Activated T-cell treated with anti-CD3 and anti-CD28 coated beads, Interleukin-2, amount 50 U/mL, for 72 hours (primary cell): ENCODE results near the gene S100A5. TPM values are rescaled to one million over a fixed set of nuclear protein-coding genes. Genes with fewer than 3 reads are reported as not detected.
A peak's percentile ranks its signal among the peaks of the same experiment; 100 is the strongest.

Experiments used
- ATAC-seq, 2 donors: fragments of 150-1000 bp; cut with Tn5 transposase; replicated peaks in 1 of 2; 2 replicates each; pipeline ENCODE4 v1.10.0; 2021; ENCODE audit warnings: moderate library complexity in 2 of 2, mild to moderate bottlenecking in 1 of 2
- DNase-seq, 2 donors: peaks; one replicate each; pipeline ENCODE4 v3.0.0; 2021 to 2022; ENCODE audit warnings: mixed read lengths in 1 of 2
- H3K27ac Mint-ChIP-seq: one replicate; pipeline ENCODE4 v1.8.0; 2022; ENCODE audit warnings: mild to moderate bottlenecking, moderate library complexity, mixed read lengths
- H3K27me3 Mint-ChIP-seq: one replicate; pipeline ENCODE4 v1.8.0; 2022; ENCODE audit warnings: low read depth, mixed read lengths
- H3K36me3 Mint-ChIP-seq, 2 donors: one replicate each; pipeline ENCODE4 v1.8.0; 2022; ENCODE audit warnings: mixed read lengths in 2 of 2, mild to moderate bottlenecking in 1 of 2; ENCODE audit not compliant: insufficient read depth in 2 of 2
- H3K4me1 Mint-ChIP-seq: one replicate; pipeline ENCODE4 v1.8.0; 2022; ENCODE audit warnings: low read depth, mixed read lengths
- H3K4me3 Mint-ChIP-seq, 2 donors: one replicate each; pipeline ENCODE4 v1.8.0; 2022; ENCODE audit warnings: mild to moderate bottlenecking in 2 of 2, mixed read lengths in 2 of 2, moderate library complexity in 2 of 2
- H3K9me3 Mint-ChIP-seq, 2 donors: one replicate each; pipeline ENCODE4 v1.8.0; 2022; ENCODE audit warnings: mixed read lengths in 2 of 2
- total RNA-seq, 2 donors: library from RNA; stranded (reverse); gene quantifications; one replicate each; pipeline ENCODE4 v1.2.3, GENCODE V29; 2022

S100A5 gene
- total RNA-seq, 2 donors from 2014 or later, result 2.8 to 4.4 TPM

- ATAC-seq (no peak), DNase-seq (no peak)
- no peaks in the 10 kb centered on the region for H3K27me3 Mint-ChIP-seq
- no peak overlapping the region for H3K4me3 Mint-ChIP-seq
- peaks cover 0 to 1% of the 10 kb centered on the region in 2 donors for H3K36me3 Mint-ChIP-seq
- no peaks in the 10 kb centered on the region for H3K9me3 Mint-ChIP-seq
- H3K27ac Mint-ChIP-seq, result no peak overlapping the region
- peaks cover 50% of the 10 kb centered on the region for H3K4me1 Mint-ChIP-seq
These were observed 9.1 kb upstream of the S100A5 start for GRCh38 chr1:153549741-153550397.

GRCh38 chr1:153548722-153549688 lies 8.3 kb upstream of the S100A5 start, which contains the start of gene S100A3:
S100A3 (minus strand) TSS chr1:153549258; CDS start chr1:153548485, 773 bp downstream.
- no peak within 1 kb of the TSS for H3K27ac Mint-ChIP-seq
- no peak for ATAC-seq
- peaks cover 58% of the 10 kb centered on the region for H3K4me1 Mint-ChIP-seq
- no peaks in the 10 kb centered on the region for H3K27me3 Mint-ChIP-seq
- no peaks in the 10 kb centered on the region for H3K9me3 Mint-ChIP-seq
- peaks cover 3 to 4% of the 10 kb centered on the region in 2 donors for H3K36me3 Mint-ChIP-seq
- H3K4me3 Mint-ChIP-seq, result no peak within 1 kb of the TSS
- DNase-seq, result no peak

- peaks cover 4 to 5% of the 10 kb centered on the region in 2 donors for H3K36me3 Mint-ChIP-seq
- no peak overlapping the region for H3K27ac Mint-ChIP-seq
- peaks cover 64% of the 10 kb centered on the region for H3K4me1 Mint-ChIP-seq
- DNase-seq (no peak), ATAC-seq (no peak)
- H3K4me3 Mint-ChIP-seq, result no peak overlapping the region
- no peaks in the 10 kb centered on the region for H3K27me3 Mint-ChIP-seq
- no peaks in the 10 kb centered on the region for H3K9me3 Mint-ChIP-seq
These were observed 7.1 kb upstream of the S100A5 start for GRCh38 chr1:153547560-153548551.

GRCh38 chr1:153546796-153547559 lies 6.2 kb upstream of the S100A5 start:
- peaks cover 73% of the 10 kb centered on the region for H3K4me1 Mint-ChIP-seq
- peak overlapping the region; percentile 91 to 95 for H3K4me3 Mint-ChIP-seq
- peak overlapping the region; percentile 66 for H3K27ac Mint-ChIP-seq
- H3K36me3 Mint-ChIP-seq, result peaks cover 4 to 7% of the 10 kb centered on the region in 2 donors
- no peak for DNase-seq
- no peak for ATAC-seq
- H3K9me3 Mint-ChIP-seq, result no peaks in the 10 kb centered on the region
- no peaks in the 10 kb centered on the region for H3K27me3 Mint-ChIP-seq

- H3K27ac Mint-ChIP-seq, result peak overlapping the region; percentile 83
- peaks cover 4 to 7% of the 10 kb centered on the region in 2 donors for H3K36me3 Mint-ChIP-seq
- H3K9me3 Mint-ChIP-seq, result no peaks in the 10 kb centered on the region
- H3K4me3 Mint-ChIP-seq, result peak overlapping the region; percentile 91 to 95
- DNase-seq (no peak), ATAC-seq (no peak)
- peaks cover 79% of the 10 kb centered on the region for H3K4me1 Mint-ChIP-seq
- no peaks in the 10 kb centered on the region for H3K27me3 Mint-ChIP-seq
These were observed 5.6 kb upstream of the S100A5 start for GRCh38 chr1:153546371-153546770.

- DNase-seq, result peak; percentile 93 to 95
- Mint-ChIP-seq H3K4me3 (peak within 1 kb of the TSS; percentile 91 to 95), H3K27ac (peak within 1 kb of the TSS; percentile 83), H3K36me3 (peaks cover 4 to 7% of the 10 kb centered on the region in 2 donors), H3K27me3 (no peaks in the 10 kb centered on the region), H3K4me1 (peaks cover 84% of the 10 kb centered on the region), H3K9me3 (no peaks in the 10 kb centered on the region)
- ATAC-seq, result peak; percentile 81 to 85
These were observed 4.6 kb upstream of the S100A5 start, which contains the start of gene S100A4 for GRCh38 chr1:153545067-153546055. S100A4 (minus strand) TSS chr1:153545806; CDS start chr1:153544794, 1,012 bp downstream.

- Mint-ChIP-seq H3K27me3 (no peaks in the 10 kb centered on the region), H3K36me3 (peaks cover 4 to 7% of the 10 kb centered on the region in 2 donors)
- DNase-seq, result no peak
These were observed 3.8 kb upstream of the S100A5 start for GRCh38 chr1:153544453-153545066.

GRCh38 chr1:153543736-153544135 lies 3.0 kb upstream of the S100A5 start:
- H3K36me3 Mint-ChIP-seq, result peaks cover 4 to 7% of the 10 kb centered on the region in 2 donors

More at GRCh38 chr1:153544453-153545066, 3.8 kb upstream of the S100A5 start:
- Mint-ChIP-seq H3K9me3 (no peaks in the 10 kb centered on the region), H3K4me3 (peak overlapping the region; percentile 91 to 95), H3K27ac (peak overlapping the region; percentile 83), H3K4me1 (peaks cover 92% of the 10 kb centered on the region)
- ATAC-seq, result no peak

GRCh38 chr1:153542956-153543711 lies 2.4 kb upstream of the S100A5 start:
- Mint-ChIP-seq H3K36me3 (peaks cover 4 to 7% of the 10 kb centered on the region in 2 donors), H3K4me3 (peak overlapping the region; percentile 91 to 95)

More at GRCh38 chr1:153543736-153544135, 3.0 kb upstream of the S100A5 start:
- Mint-ChIP-seq H3K27ac (peak overlapping the region; percentile 63), H3K4me3 (peak overlapping the region; percentile 91 to 95), H3K9me3 (no peaks in the 10 kb centered on the region), H3K4me1 (peaks cover 92% of the 10 kb centered on the region), H3K27me3 (no peaks in the 10 kb centered on the region)
- ATAC-seq (no peak), DNase-seq (no peak)

More at GRCh38 chr1:153542956-153543711, 2.4 kb upstream of the S100A5 start:
- ATAC-seq (no peak), DNase-seq (no peak)
- Mint-ChIP-seq H3K27me3 (no peaks in the 10 kb centered on the region), H3K4me1 (peaks cover 86% of the 10 kb centered on the region), H3K9me3 (no peaks in the 10 kb centered on the region), H3K27ac (peak overlapping the region; percentile 63)
